ENCODE results near the gene SLC35B1.
A peak's percentile ranks its signal among the peaks of the same experiment; 100 is the strongest.

SLC35B1 gene

GRCh38 chr17:49707608-49708514 lies at the start of gene SLC35B1:
Gene SLC35B1 (minus strand): TSS chr17:49707964. CDS start chr17:49707833, 131 bp downstream.
- peak; percentile 99 for DNase-seq

GRCh38 chr17:49757151-49757777 lies 49.5 kb upstream of the SLC35B1 start:
- DNase-seq = no peak

GRCh38 chr17:49756323-49757150 lies 48.8 kb upstream of the SLC35B1 start:
- no peak for DNase-seq

- DNase-seq = no peak
Measured at GRCh38 chr17:49755663-49756283, 48.0 kb upstream of the SLC35B1 start.

GRCh38 chr17:49753959-49754391 lies 46.2 kb upstream of the SLC35B1 start:
- DNase-seq = no peak

GRCh38 chr17:49752508-49752907 lies 44.7 kb upstream of the SLC35B1 start:
- DNase-seq = no peak

GRCh38 chr17:49749730-49750129 lies 42.0 kb upstream of the SLC35B1 start:
- DNase-seq = no peak

- DNase-seq = no peak
Measured at GRCh38 chr17:49748791-49749190, 41.0 kb upstream of the SLC35B1 start.

- no peak for DNase-seq
Measured at GRCh38 chr17:49748223-49748622, 40.5 kb upstream of the SLC35B1 start.

GRCh38 chr17:49747632-49748031 lies 39.9 kb upstream of the SLC35B1 start:
- no peak for DNase-seq

- DNase-seq = no peak
Measured at GRCh38 chr17:49746791-49747490, 39.2 kb upstream of the SLC35B1 start.

GRCh38 chr17:49745175-49746139 lies 37.7 kb upstream of the SLC35B1 start:
- DNase-seq = no peak

- DNase-seq = peak; percentile 17
Measured at GRCh38 chr17:49742166-49742638, 34.4 kb upstream of the SLC35B1 start.

GRCh38 chr17:49741692-49742076 lies 33.9 kb upstream of the SLC35B1 start:
- no peak for DNase-seq

- no peak for DNase-seq
Measured at GRCh38 chr17:49741009-49741691, 33.4 kb upstream of the SLC35B1 start.

- DNase-seq = no peak
Measured at GRCh38 chr17:49739641-49740271, 32.0 kb upstream of the SLC35B1 start.

GRCh38 chr17:49738456-49739163 lies 30.8 kb upstream of the SLC35B1 start:
- DNase-seq = no peak

GRCh38 chr17:49734515-49735490 lies 27.0 kb upstream of the SLC35B1 start:
- DNase-seq = no peak
